GM10248 (cell line): ENCODE results near the gene VPS37D.
"Not testable (repeated sequence)": the region's sequence is repeated elsewhere in the genome, so short reads cannot be mapped to it uniquely, and the experiment has no call there.

Experiments
- CTCF ChIA-PET: fragments of 300-600 bp; sonication (Branson Sonifier 250); formaldehyde crosslinking; extraction: SDS; loops from one replicate; lab custom pipeline; 2021; ENCODE audit warnings: antibody characterized with exemption; lab: Yijun Ruan, JAX
- POLR2A ChIA-PET: fragments of 350-650 bp; sonication (Branson Sonifier 250); formaldehyde crosslinking; extraction: SDS; loops from one replicate; lab custom pipeline; 2020; ENCODE audit warnings: antibody characterized with exemption; lab: Yijun Ruan, JAX
- DNase-seq: peaks from one replicate; pipeline ENCODE4 v3.0.0; 2012; ENCODE audit errors: extremely low spot score
- CTCF ChIP-seq: IDR thresholded peaks from 2 replicates; pipeline ENCODE4 v1.5.1; 2012; ENCODE audit warnings: mild to moderate bottlenecking, low read depth; ENCODE audit errors: extremely low read depth, missing control alignments, control extremely low read depth

The VPS37D gene

GRCh38 chr7:73707045-73707631, 39.5 kb downstream of the VPS37D start:
- ChIA-PET CTCF (interaction anchor here (1.1 to 3.1 kb wide), 2 partner anchors 10 to 19 kb away, joined by 3 to 9 read pairs; no protein-coding TSS in a partner anchor), POLR2A (no interaction called here)
- no peak for TF ChIP-seq CTCF
- no peak for DNase-seq

- TF ChIP-seq CTCF = no peak
- DNase-seq = no peak
- CTCF ChIA-PET = interaction anchor here (3.1 to 4.1 kb wide), 2 partner anchors 8 to 17 kb away, joined by 9 to 19 read pairs; no protein-coding TSS in a partner anchor
- POLR2A ChIA-PET = no interaction called here
These were observed 41.4 kb downstream of the VPS37D start for GRCh38 chr7:73708961-73709549.

GRCh38 chr7:73712773-73713172, 45.1 kb downstream of the VPS37D start:
- no peak for TF ChIP-seq CTCF
- CTCF ChIA-PET = interaction anchor here (1.3 to 4.1 kb wide), 3 partner anchors 12 to 26 kb away, joined by 3 to 19 read pairs (median 13); no protein-coding TSS in a partner anchor
- no peak for DNase-seq
- POLR2A ChIA-PET = no interaction called here

- CTCF ChIA-PET = interaction anchor here (1.3 to 1.5 kb wide), 2 partner anchors 8 to 27 kb away, joined by 3 to 4 read pairs; no protein-coding TSS in a partner anchor
- POLR2A ChIA-PET = not testable (repeated sequence)
These were observed 45.7 kb downstream of the VPS37D start for GRCh38 chr7:73713319-73713718.

GRCh38 chr7:73715648-73716317, 48.2 kb downstream of the VPS37D start:
- ChIA-PET POLR2A (no interaction called here), CTCF (interaction anchor here (0.9 to 3.6 kb wide), 4 partner anchors 9 to 109 kb away, joined by 3 to 13 read pairs (median 7); no protein-coding TSS in a partner anchor)
- TF ChIP-seq CTCF = no peak
- DNase-seq = no peak

More at GRCh38 chr7:73713319-73713718, 45.7 kb downstream of the VPS37D start:
- not testable (repeated sequence) for DNase-seq

- ChIA-PET CTCF (interaction anchor here (1.0 to 3.6 kb wide), 4 partner anchors 9 to 109 kb away, joined by 3 to 13 read pairs (median 7); no protein-coding TSS in a partner anchor), POLR2A (no interaction called here)
- no peak for DNase-seq
- no peak for TF ChIP-seq CTCF
These were observed 48.8 kb downstream of the VPS37D start for GRCh38 chr7:73716318-73716890.
